Epithelial cell of proximal tubule (primary cell): ENCODE results near the gene MACROH2A2. TPM values are rescaled to one million over a fixed set of nuclear protein-coding genes. Genes with fewer than 3 reads are reported as not detected.

Experiments
- DNase-seq: peaks from one replicate; pipeline ENCODE4 v3.0.0-alpha.2; 2011; ENCODE audit warnings: low read depth
- H3K4me3 ChIP-seq: 2 replicates; pipeline ENCODE4 v1.5.1; 2011; ENCODE audit warnings: low read depth, mild to moderate bottlenecking, low read length
- total RNA-seq: library from RNA; depleted of rRNA; stranded (reverse); fragments of >200 nt; gene quantifications from 2 replicates; pipeline ENCODE4 v1.2.3, GENCODE V29; 2015
- TF ChIP-seq, protein P1 (sequence below): conservative IDR thresholded peaks from 2 replicates; pipeline ENCODE4 v1.5.1; 2012; ENCODE audit warnings: low read depth, mild to moderate bottlenecking, low read length

The MACROH2A2 gene
- total RNA-seq, 1 donor from 2014 or later: 62.8 TPM

DNA sequence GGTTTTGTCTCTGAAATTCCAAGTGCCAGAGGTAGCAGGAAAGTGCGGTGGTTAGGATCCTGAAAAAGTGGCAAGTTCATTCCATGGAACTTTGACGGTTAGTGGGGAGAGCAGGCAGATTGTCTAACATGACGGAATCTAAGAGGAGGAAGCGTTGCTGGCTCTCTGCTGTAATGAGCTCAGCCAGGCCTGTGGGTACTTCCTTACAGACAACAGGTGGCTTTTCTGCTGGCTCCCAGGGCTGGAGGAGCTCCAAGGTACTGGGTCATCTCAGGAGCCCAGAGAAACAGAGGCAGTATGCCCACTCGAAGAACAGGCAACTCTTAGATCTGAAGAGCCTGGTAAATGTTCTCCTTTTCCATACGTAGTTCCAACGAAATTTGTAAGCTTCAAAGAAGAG lies 83.0 kb downstream of the MACROH2A2 start:
- no peak for DNase-seq
- no peak overlapping the region for H3K4me3 ChIP-seq
- TF ChIP-seq, protein P1, sequence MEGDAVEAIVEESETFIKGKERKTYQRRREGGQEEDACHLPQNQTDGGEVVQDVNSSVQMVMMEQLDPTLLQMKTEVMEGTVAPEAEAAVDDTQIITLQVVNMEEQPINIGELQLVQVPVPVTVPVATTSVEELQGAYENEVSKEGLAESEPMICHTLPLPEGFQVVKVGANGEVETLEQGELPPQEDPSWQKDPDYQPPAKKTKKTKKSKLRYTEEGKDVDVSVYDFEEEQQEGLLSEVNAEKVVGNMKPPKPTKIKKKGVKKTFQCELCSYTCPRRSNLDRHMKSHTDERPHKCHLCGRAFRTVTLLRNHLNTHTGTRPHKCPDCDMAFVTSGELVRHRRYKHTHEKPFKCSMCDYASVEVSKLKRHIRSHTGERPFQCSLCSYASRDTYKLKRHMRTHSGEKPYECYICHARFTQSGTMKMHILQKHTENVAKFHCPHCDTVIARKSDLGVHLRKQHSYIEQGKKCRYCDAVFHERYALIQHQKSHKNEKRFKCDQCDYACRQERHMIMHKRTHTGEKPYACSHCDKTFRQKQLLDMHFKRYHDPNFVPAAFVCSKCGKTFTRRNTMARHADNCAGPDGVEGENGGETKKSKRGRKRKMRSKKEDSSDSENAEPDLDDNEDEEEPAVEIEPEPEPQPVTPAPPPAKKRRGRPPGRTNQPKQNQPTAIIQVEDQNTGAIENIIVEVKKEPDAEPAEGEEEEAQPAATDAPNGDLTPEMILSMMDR: no peak

DNA sequence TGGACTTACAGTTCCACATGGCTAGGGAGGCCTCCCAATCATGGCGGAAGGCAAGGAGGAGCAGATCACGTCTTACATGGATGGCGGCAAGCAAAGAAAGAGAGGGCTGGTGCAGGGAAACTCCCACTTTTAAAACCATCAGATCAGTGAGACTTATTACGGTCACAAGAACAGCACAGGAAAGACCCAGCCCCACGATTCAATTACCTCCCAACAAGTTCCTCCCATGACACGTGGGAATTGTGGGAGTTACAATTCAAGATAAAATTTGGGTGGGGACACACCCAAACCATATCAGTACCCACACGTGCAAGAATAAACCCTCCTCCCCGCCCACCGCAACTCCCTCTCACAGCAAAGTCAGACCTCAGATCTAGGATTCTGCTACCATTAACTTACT lies 84.5 kb downstream of the MACROH2A2 start:
- H3K4me3 ChIP-seq: no peak overlapping the region
- DNase-seq: no peak
- TF ChIP-seq, protein P1: no peak

DNA sequence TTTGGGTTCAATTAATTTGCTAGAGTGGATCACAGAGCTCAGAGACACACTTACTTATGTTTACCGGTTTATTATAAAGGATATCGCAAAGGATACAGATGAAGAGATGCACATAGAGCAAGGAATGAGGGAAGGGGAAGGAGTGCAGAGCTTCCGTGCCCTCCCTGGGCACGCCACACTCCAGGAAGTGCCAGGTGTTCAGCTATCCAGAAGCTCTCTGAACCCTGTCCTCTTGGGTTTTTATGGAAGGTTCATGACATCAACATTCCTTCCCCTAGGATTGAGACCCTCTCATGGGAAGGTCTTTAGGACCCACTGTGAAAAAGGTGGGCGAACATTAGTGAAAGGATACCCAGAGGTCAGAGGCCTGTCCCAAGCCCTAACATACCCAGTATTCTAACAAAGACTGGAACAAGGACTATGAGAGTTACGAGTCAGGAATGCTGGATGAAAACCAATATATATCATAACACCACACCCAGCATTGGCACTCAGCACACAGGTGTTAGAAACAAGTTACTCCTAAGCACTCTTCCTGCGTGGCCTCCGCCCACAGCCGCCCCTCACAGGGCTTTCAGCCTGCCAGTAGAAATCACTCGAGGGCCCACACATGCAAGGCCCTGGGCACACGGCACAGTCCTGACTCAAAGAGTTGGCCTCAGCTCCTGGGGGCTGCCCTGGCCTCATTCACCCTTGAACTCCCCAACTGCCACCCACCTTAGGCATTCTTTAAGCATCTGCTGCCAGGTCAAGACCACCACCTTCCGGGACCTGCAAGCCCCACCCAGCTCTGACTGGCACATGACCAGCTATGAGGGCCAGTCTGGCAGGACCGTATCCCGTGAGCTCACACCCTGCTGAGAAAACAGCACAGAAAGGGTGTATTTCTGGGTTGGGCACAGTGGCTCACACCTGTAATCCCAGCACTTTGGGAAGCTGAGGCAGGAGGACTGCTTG lies 85.6 kb downstream of the MACROH2A2 start:
- no peak for DNase-seq
- H3K4me3 ChIP-seq: no peak overlapping the region
- TF ChIP-seq, protein P1: no peak

DNA sequence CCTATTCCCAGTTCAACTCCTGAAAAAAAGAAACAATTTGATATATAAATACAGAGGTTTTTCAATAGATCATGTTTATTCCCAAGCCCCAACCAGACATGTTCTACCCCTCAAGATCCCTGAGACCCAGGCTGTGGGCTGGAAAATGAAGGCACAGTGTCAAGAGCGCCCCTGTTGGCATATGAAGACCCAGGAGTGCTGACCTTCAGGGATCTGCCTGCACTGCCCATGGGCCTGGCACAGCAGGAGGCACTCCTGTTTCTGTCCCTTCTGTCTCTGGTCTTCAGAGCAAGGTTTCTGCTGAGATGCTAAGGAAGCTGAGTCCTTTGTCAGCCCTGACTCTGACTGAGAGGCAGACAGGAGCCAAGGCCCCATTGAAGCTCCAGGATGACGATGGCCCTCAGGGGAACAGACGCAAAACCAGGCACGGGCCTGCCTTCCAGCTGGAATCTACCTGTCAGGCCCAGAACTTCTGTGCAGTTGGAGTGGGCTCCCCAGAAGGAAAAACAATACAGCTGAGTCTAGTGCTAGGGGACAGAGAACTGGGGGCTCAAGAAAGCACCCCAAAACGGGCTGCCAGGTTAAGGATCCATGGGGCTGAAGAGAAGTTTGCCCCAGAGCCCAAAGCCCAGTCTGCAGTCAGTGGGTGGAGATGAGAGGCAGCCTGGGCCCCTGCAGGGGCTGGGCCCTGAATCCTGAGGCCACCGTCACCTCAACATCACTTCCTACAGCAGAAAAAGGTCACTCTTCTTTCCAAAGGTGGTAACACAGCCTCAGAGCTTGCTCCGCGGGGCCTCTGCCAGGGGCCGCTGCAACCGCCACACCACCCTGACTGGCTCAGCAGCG lies 86.7 kb downstream of the MACROH2A2 start:
- TF ChIP-seq, protein P1: no peak
- DNase-seq: no peak
- H3K4me3 ChIP-seq: no peak overlapping the region

DNA sequence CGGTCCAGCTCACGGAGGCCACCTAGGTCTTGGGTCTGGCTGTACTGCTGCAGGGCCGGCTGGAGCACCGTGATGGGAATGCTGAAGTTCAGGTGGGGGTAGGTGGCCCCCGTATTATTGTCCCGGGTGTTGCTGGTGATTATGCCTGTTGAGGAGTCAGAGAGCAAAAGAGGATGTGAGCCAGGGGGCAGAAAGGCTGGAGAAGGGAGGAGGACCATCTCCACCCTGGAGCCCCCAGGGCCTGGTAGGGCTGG lies 87.3 kb downstream of the MACROH2A2 start:
- TF ChIP-seq, protein P1: no peak
- H3K4me3 ChIP-seq: no peak overlapping the region
- no peak for DNase-seq

DNA sequence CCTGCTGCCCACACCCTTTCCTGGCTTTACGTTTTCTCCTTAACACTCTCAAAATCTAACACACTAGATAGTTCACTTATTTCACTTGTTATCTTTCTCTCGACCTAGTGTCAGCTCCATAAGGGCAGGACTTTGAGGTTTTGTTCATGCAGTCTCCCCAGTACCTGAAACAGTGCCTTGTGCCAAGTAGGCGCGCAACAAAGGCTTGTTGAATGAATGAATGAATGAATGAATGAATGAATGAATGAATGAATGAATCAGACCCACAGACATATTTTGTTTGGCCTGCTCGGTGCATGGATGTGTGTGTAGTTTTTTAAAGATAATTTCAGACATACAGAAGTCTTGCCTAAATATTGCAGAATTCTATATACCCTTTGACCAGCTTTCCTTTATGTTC lies 87.7 kb downstream of the MACROH2A2 start:
- TF ChIP-seq, protein P1: no peak
- no peak overlapping the region for H3K4me3 ChIP-seq
- no peak for DNase-seq

DNA sequence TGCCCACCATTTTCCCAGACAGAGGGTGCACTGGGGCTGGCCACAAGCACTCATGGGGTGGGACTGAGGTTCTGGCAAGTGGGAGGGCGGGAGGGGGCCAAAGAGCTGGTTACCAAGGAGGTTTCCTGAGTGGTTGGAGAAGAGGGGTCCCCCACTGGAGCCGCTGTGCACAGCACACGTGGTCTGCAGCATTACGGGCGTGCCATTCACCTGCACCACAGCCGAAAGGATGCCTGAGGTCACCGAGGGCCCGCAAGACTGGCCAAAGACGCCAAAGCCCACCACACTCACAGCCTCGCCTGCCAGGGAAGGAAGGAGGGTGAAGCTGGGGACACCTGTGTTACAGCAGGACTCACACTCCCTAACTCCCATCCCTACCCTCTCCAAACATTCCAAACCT lies 89.9 kb downstream of the MACROH2A2 start:
- H3K4me3 ChIP-seq: no peak overlapping the region
- TF ChIP-seq, protein P1: no peak
- DNase-seq: no peak
